Heart right ventricle (tissue), 16 donors: ENCODE measurements around the gene TBRG4. TPM values are rescaled to one million over a fixed set of nuclear protein-coding genes. Genes with fewer than 3 reads are reported as not detected.

Experiments used
- ATAC-seq, 8 donors: fragments of 200-7000 bp; cut with Tn5 transposase; one replicate each; pipeline ENCODE4 v1.9.1; 2020; ENCODE audit warnings: mild to moderate bottlenecking in 8 of 8, moderate library complexity in 8 of 8, moderate number of reproducible peaks in 1 of 8
- DNase-seq, 2 donors: peaks; one replicate each; pipeline ENCODE4 v3.0.0-alpha.2; 2020
- H3K27ac ChIP-seq, 10 donors: fragments of 200-600 bp; sonication (generic) in 2 of 10; one replicate each; pipeline versions ENCODE4 v1.5.0 to v1.8.0; 2020 to 2022; ENCODE audit warnings: mild to moderate bottlenecking in 3 of 10
- H3K27me3 ChIP-seq, 7 donors: fragments of 200-600 bp; one replicate each; pipeline ENCODE4 v1.8.0; 2021 to 2022; ENCODE audit warnings: mild to moderate bottlenecking in 2 of 7
- H3K36me3 ChIP-seq, 9 donors: fragments of 200-600 bp; sonication (generic) in 1 of 9; one replicate each; pipeline versions ENCODE4 v1.5.0 to v1.8.0; 2020 to 2022; ENCODE audit warnings: mild to moderate bottlenecking in 2 of 9
- H3K4me1 ChIP-seq, 9 donors: fragments of 200-600 bp; sonication (generic) in 1 of 9; one replicate each; pipeline versions ENCODE4 v1.5.0 to v1.8.0; 2020 to 2022; ENCODE audit warnings: mild to moderate bottlenecking in 4 of 9
- H3K4me3 ChIP-seq, 10 donors: fragments of 200-600 bp; sonication (generic) in 2 of 10; one replicate each; pipeline versions ENCODE4 v1.5.0 to v1.8.0; 2020 to 2022; ENCODE audit warnings: mild to moderate bottlenecking in 7 of 10, moderate library complexity in 2 of 10
- H3K9me3 ChIP-seq, 11 donors: fragments of 200-600 bp in 10 of 11; sonication (generic) in 2 of 11; one replicate each; pipeline versions ENCODE4 v1.5.0 to v1.8.0; 2013 to 2022; ENCODE audit warnings: mild to moderate bottlenecking in 2 of 11, control low read depth in 1 of 11, moderate library complexity in 1 of 11
- WGBS, 2 donors: extraction: QIAGEN DNeasy Blood & Tissue Kit; methylation state at CpG; one replicate each; pipeline ENCODE4 v1.1.7; 2013; ENCODE audit warnings: inconsistent platforms in 1 of 2; 5-methylcytosine and 5-hydroxymethylcytosine counted together
- intact Hi-C, 10 donors: fragments of 100-400 bp; cut with DNase I; formaldehyde crosslinking; loops; one replicate each; pipeline versions ENCODE4 v1.11.1 to v1.14.2; 2022
- polyA plus RNA-seq, 2 donors: library from polyadenylated mRNA; stranded (reverse); fragments of 200-250 nt; gene quantifications; one replicate each; pipeline ENCODE4 v1.2.3, GENCODE V29; 2013
- total RNA-seq, 10 donors: library from RNA; stranded (reverse); fragmentation: NEBNext Ultra II Directional in 3 of 10; extraction: Animal tissue kit (Norgen Biotek cat#: 25700) in 3 of 10; gene quantifications; one replicate each; pipeline versions ENCODE4 v1.2.1 to v1.2.4, GENCODE V29; 2021 to 2023
- TF ChIP-seq, protein P1 (sequence below), 9 donors: fragments of 200-600 bp; sonication (generic) in 2 of 9; IDR thresholded peaks; one replicate each; pipeline versions ENCODE4 v1.5.0 to v1.8.0; 2021 to 2022; ENCODE audit warnings: antibody characterized with exemption in 9 of 9, mild to moderate bottlenecking in 5 of 9, moderate library complexity in 1 of 9
- donor health status: Arrhythmogenic right ventricular cardiomyopathy.
- donor health status: ischemic (EF 13 %, LVEDD 7.1; RV severe dilation, severe dysfunction).
- donor health status: healthy with polysubstance abuse.
- donor health status: DM: no; HTN: yes; CAD: no.
- donor health status: DM: no; HTN: no; CAD: no.
- donor health status: ischemic (EF 25% LVEDD 6.9; RV normal size, moderate dysfunction).
- donor health status: ischemic (EF 25% LVEDD 5.7; RV mildly dilated, moderate dysfunction).
- donor health status: healthy.
- donor health status: DM: yes; HTN: yes; CAD: no.
- donor health status: Ischemic cardiomyopathy.
- donor health status: ischemic (EF 35%, LVEDD 5.7; RV mildly dilated, moderate dysfunction).
- donor health status: nonischemic (EF 11% LVEDD 7.7; RV severe dilation, severe dysfunction).
- donor health status: DM: yes; HTN: yes; CAD: no.
- donor health status: PGD.
- donor health status: ischemic (EF 29% LVEDD 5.4; RV normal size, mild dysfunction).
- donor health status: nonischemic (EF 23%, LVEDD 6.1; RV moderate dilation, normal function).

Gene TBRG4
- total and polyA plus RNA-seq, 12 donors: 57.1 to 93.9 (median 67.4) TPM

DNA sequence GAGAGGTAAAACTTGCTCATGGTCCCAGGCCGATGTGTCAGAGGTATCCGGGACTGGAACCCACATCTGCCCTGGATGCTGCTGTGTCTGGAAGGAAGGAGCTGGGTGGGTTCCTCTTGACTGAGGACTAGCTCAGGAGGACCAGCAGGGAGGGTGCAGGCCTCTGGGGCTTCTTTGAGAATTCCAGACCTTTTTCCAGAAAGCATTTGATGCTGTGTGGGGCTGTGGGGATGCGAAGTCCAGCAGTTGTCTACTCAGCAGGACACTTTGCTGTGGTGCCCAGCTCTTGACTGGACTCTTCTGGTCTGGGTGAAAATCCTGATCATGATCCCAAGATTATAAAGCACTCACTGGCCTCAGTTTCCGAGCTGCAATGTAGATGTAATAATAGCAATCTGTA lies 47.8 kb upstream of the TBRG4 start:
- no peak for DNase-seq
- WGBS, 2 donors: 75 to 80% methylated on average over 4 of the region's 4 CpGs
- peak overlapping the region in 9 of 10 donors; percentile 49 to 81 (median 60) for H3K4me3 ChIP-seq
- H3K4me1 ChIP-seq: peaks cover 0 to 38% (median 7%) of the 10 kb centered on the region in 9 donors
- intact Hi-C loops: loop anchor here in 7 of 10 donors (2.0 to 10.0 kb wide), 6 partner anchors 52 to 696 kb away; no protein-coding TSS in a partner anchor
- peaks cover 0 to 10% (median 4%) of the 10 kb centered on the region in 11 donors for H3K9me3 ChIP-seq
- TF ChIP-seq, protein P1, sequence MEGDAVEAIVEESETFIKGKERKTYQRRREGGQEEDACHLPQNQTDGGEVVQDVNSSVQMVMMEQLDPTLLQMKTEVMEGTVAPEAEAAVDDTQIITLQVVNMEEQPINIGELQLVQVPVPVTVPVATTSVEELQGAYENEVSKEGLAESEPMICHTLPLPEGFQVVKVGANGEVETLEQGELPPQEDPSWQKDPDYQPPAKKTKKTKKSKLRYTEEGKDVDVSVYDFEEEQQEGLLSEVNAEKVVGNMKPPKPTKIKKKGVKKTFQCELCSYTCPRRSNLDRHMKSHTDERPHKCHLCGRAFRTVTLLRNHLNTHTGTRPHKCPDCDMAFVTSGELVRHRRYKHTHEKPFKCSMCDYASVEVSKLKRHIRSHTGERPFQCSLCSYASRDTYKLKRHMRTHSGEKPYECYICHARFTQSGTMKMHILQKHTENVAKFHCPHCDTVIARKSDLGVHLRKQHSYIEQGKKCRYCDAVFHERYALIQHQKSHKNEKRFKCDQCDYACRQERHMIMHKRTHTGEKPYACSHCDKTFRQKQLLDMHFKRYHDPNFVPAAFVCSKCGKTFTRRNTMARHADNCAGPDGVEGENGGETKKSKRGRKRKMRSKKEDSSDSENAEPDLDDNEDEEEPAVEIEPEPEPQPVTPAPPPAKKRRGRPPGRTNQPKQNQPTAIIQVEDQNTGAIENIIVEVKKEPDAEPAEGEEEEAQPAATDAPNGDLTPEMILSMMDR (IDR thresholded peaks at IDR 0.05): no peak
- no peak for ATAC-seq
- H3K27ac ChIP-seq: peak overlapping the region; percentile 61 to 96 (median 88)
- peaks cover 0 to 11% (median 0%) of the 10 kb centered on the region in 9 donors for H3K36me3 ChIP-seq
- peaks cover 0 to 27% (median 9%) of the 10 kb centered on the region in 7 donors for H3K27me3 ChIP-seq

DNA sequence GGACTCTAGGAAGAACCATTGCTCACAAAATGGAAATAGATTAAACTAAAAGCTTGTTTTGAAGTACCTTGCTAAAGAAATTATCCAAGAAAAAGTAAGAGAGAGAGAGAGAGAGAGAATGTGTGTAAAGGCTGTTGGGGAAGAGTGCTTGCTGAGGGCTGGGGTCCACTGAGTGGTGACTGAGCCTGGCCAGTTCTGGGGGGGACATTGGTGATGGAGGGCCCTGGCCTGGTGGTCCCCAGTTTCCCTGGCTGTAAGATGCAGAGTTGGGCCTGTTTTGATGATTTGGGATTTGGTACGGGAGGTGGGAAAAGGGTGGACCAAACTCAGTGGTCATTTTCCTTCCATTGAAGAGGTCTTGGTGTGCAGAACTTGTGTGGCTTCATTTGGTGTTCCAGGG lies 47.0 kb upstream of the TBRG4 start:
- peak overlapping the region; percentile 61 to 96 (median 88) for H3K27ac ChIP-seq
- TF ChIP-seq, protein P1 (IDR thresholded peaks at IDR 0.05): no peak
- H3K9me3 ChIP-seq: peaks cover 0 to 2% (median 0%) of the 10 kb centered on the region in 11 donors
- intact Hi-C loops: loop anchor here in 7 of 10 donors (2.0 to 10.0 kb wide), 6 partner anchors 52 to 696 kb away; no protein-coding TSS in a partner anchor
- H3K36me3 ChIP-seq: peaks cover 0 to 3% (median 0%) of the 10 kb centered on the region in 9 donors
- 77 to 79% methylated on average over 1 of the region's 1 CpG for WGBS, 2 donors
- H3K4me3 ChIP-seq: peak overlapping the region; percentile 47 to 81 (median 58)
- no peak for ATAC-seq
- no peak for DNase-seq
- peaks cover 0 to 38% (median 7%) of the 10 kb centered on the region in 9 donors for H3K4me1 ChIP-seq
- peaks cover 0 to 27% (median 9%) of the 10 kb centered on the region in 7 donors for H3K27me3 ChIP-seq

DNA sequence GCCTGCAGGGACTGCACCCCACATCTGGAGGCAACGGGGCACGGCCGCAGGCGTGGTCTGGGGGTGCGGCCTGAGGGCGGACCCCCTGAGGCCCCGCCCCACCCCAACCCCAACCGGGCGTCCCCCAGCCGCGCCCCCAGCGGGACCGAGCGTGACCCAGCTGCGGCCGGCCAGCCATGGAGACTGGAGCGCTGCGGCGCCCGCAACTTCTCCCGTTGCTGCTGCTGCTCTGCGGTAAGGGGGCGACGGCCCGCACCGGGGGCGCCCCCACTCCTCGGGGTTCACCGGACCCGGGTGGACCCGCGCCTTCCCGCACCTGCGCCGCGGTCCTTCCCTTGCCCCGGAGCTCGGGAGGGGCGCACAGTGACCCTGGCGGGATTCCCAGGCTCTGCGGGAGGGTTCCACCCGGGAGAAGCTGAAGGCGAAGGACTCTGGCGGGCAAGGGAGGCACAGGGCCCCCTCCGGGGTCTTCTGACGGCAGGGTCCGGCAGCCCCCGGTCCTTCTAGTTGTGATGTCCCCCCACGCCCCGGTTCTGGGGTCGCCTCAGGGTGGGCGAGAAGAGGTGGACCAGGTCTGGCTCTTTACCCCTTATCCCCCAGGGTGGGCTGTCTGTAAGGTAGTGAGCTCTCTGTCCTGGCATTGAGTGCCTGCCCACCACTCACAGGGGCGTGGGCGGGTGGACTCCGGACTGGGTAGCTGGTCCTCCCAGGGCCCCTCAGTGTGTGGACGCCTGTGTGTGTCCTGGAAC lies 46.3 kb upstream of the TBRG4 start, which contains the start of gene RAMP3:
TSS of gene RAMP3 (plus strand) at position 139 of the 749 bp plus-strand sequence. CDS start at position 177, 38 bp downstream.
- H3K27ac ChIP-seq: peak within 1 kb of the TSS; percentile 61 to 96 (median 88)
- ATAC-seq: peak; percentile 49 to 71 (median 59)
- intact Hi-C loops: loop anchor here in 7 of 10 donors (2.0 to 10.0 kb wide), 6 partner anchors 53 to 697 kb away; no protein-coding TSS in a partner anchor
- H3K4me3 ChIP-seq: peak within 1 kb of the TSS; percentile 47 to 81 (median 58)
- peaks cover 0 to 38% (median 7%) of the 10 kb centered on the region in 9 donors for H3K4me1 ChIP-seq
- DNase-seq: peak in 1 of 2 donors; percentile 43
- TF ChIP-seq, protein P1 (IDR thresholded peaks at IDR 0.05): no peak
- H3K9me3 ChIP-seq: no peaks in the 10 kb centered on the region
- WGBS, 2 donors: 10 to 14% methylated on average over 42 to 56 of the region's 56 CpGs
- H3K36me3 ChIP-seq: no peaks in the 10 kb centered on the region
- peaks cover 0 to 27% (median 9%) of the 10 kb centered on the region in 7 donors for H3K27me3 ChIP-seq

DNA sequence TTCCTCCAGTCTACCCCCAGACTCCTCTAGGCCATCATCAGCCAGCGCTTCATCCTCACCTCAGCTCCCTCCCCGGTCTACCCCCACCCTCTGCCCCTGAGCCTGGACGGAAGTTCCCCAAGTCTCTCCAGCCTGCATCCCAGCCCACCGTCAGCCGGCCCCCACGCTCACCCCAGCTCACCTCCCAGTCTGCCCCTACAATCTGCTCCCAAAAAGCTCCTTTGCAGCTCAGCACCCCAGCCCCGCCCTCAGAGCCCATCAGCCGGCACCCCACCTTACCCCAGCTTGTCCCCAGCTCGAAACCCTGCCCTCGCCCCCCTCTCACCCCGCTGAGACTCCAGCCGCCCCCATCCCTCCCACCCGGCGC lies 45.8 kb upstream of the TBRG4 start:
- Histone ChIP-seq H3K27ac (peak overlapping the region in 7 of 10 donors; percentile 61 to 96 (median 91)), H3K36me3 (no peaks in the 10 kb centered on the region), H3K27me3 (peaks cover 0 to 27% (median 9%) of the 10 kb centered on the region in 7 donors), H3K4me3 (peak overlapping the region; percentile 47 to 81 (median 58)), H3K4me1 (peaks cover 0 to 36% (median 7%) of the 10 kb centered on the region in 9 donors), H3K9me3 (no peaks in the 10 kb centered on the region)
- ATAC-seq: no peak
- DNase-seq: no peak
- intact Hi-C loops: loop anchor here in 6 of 10 donors (5.0 to 10.0 kb wide), 5 partner anchors 55 to 698 kb away; no protein-coding TSS in a partner anchor
- 9 to 12% methylated on average over 14 of the region's 14 CpGs for WGBS, 2 donors
- TF ChIP-seq, protein P1 (IDR thresholded peaks at IDR 0.05): no peak
